ENCODE results near the gene PBX3.

Gene PBX3

GRCh38 chr9:125825762-125826161 lies 78.6 kb downstream of the PBX3 start:
- no peak for TF ChIP-seq ARNT (IDR thresholded peaks at IDR 0.05)
- no peak for TF ChIP-seq FOXK2 (IDR thresholded peaks at IDR 0.05)
- TF ChIP-seq ZNF384 (IDR thresholded peaks at IDR 0.05): no peak
- TF ChIP-seq TARDBP (IDR thresholded peaks at IDR 0.05): no peak
- TF ChIP-seq FOXA1 (IDR thresholded peaks at IDR 0.05): no peak
- no peak for TF ChIP-seq FOXM1 (IDR thresholded peaks at IDR 0.05; ENCODE audit: borderline replicate concordance)
- no peak for TF ChIP-seq NFRKB (IDR thresholded peaks at IDR 0.05)
- no peak for DNase-seq (ENCODE audit: extremely low spot score)
- ChIA-PET POLR2A (no interaction called here), CTCF (no interaction called here)

- no peak for TF ChIP-seq BHLHE40 (IDR thresholded peaks at IDR 0.05; ENCODE audit: borderline replicate concordance)
- TF ChIP-seq FOXA1 (IDR thresholded peaks at IDR 0.05): no peak
- TF ChIP-seq PKNOX1 (IDR thresholded peaks at IDR 0.05): no peak
- no peak for TF ChIP-seq SUZ12 (IDR thresholded peaks at IDR 0.05)
- TF ChIP-seq NFRKB (IDR thresholded peaks at IDR 0.05): no peak
- no peak for TF ChIP-seq ZNF384 (IDR thresholded peaks at IDR 0.05)
- no peak for TF ChIP-seq FOXK2 (IDR thresholded peaks at IDR 0.05)
- TF ChIP-seq ELF4 (IDR thresholded peaks at IDR 0.05): no peak
- no peak for TF ChIP-seq HDGF (IDR thresholded peaks at IDR 0.05; ENCODE audit: borderline replicate concordance)
- no peak for TF ChIP-seq FOXM1 (IDR thresholded peaks at IDR 0.05; ENCODE audit: borderline replicate concordance)
- TF ChIP-seq ARNT (IDR thresholded peaks at IDR 0.05): no peak
- no peak for TF ChIP-seq SP1 (IDR thresholded peaks at IDR 0.05)
- no peak for TF ChIP-seq TARDBP (IDR thresholded peaks at IDR 0.05)
- no peak for TF ChIP-seq L3MBTL2 (conservative IDR thresholded peaks at IDR 0.05)
- TF ChIP-seq CTBP1 (IDR thresholded peaks at IDR 0.05; ENCODE audit: borderline replicate concordance): no peak
- TF ChIP-seq LEF1 (IDR thresholded peaks at IDR 0.05; ENCODE audit: borderline replicate concordance): no peak
- ChIA-PET POLR2A (no interaction called here), CTCF (no interaction called here)
- no peak for DNase-seq (ENCODE audit: extremely low spot score)
These were observed 79.7 kb downstream of the PBX3 start for GRCh38 chr9:125826850-125827249.

GRCh38 chr9:125829743-125830142 lies 82.6 kb downstream of the PBX3 start:
- TF ChIP-seq TARDBP (IDR thresholded peaks at IDR 0.05): no peak
- TF ChIP-seq LEF1 (IDR thresholded peaks at IDR 0.05; ENCODE audit: borderline replicate concordance): no peak
- no peak for TF ChIP-seq L3MBTL2 (conservative IDR thresholded peaks at IDR 0.05)
- TF ChIP-seq SP1 (IDR thresholded peaks at IDR 0.05): no peak
- no peak for TF ChIP-seq FOXM1 (IDR thresholded peaks at IDR 0.05; ENCODE audit: borderline replicate concordance)
- TF ChIP-seq BHLHE40 (IDR thresholded peaks at IDR 0.05; ENCODE audit: borderline replicate concordance): no peak
- no peak for TF ChIP-seq FOXA1 (IDR thresholded peaks at IDR 0.05)
- TF ChIP-seq CTBP1 (IDR thresholded peaks at IDR 0.05; ENCODE audit: borderline replicate concordance): no peak
- no peak for TF ChIP-seq NFRKB (IDR thresholded peaks at IDR 0.05)
- no peak for TF ChIP-seq FOXK2 (IDR thresholded peaks at IDR 0.05)
- TF ChIP-seq ZNF384 (IDR thresholded peaks at IDR 0.05): no peak
- TF ChIP-seq HDGF (IDR thresholded peaks at IDR 0.05; ENCODE audit: borderline replicate concordance): no peak
- TF ChIP-seq ARNT (IDR thresholded peaks at IDR 0.05): no peak
- TF ChIP-seq ELF4 (IDR thresholded peaks at IDR 0.05): no peak
- TF ChIP-seq PKNOX1 (IDR thresholded peaks at IDR 0.05): no peak
- no peak for TF ChIP-seq SUZ12 (IDR thresholded peaks at IDR 0.05)
- no peak for DNase-seq (ENCODE audit: extremely low spot score)
- CTCF ChIA-PET: interaction anchor here (0.6 kb wide), 1 partner anchor 27 kb away, joined by 3 read pairs; no protein-coding TSS in a partner anchor
- POLR2A ChIA-PET: no interaction called here

- CTCF ChIA-PET: no interaction called here
These were observed 83.9 kb downstream of the PBX3 start for GRCh38 chr9:125831054-125831453.

GRCh38 chr9:125831616-125832015 lies 84.4 kb downstream of the PBX3 start:
- no peak for DNase-seq (ENCODE audit: extremely low spot score)
- CTCF ChIA-PET: no interaction called here
- TF ChIP-seq PKNOX1 (IDR thresholded peaks at IDR 0.05) (no peak), BHLHE40 (IDR thresholded peaks at IDR 0.05; ENCODE audit: borderline replicate concordance) (no peak), L3MBTL2 (conservative IDR thresholded peaks at IDR 0.05) (no peak), ELF4 (IDR thresholded peaks at IDR 0.05) (no peak), HDGF (IDR thresholded peaks at IDR 0.05; ENCODE audit: borderline replicate concordance) (no peak), FOXM1 (IDR thresholded peaks at IDR 0.05; ENCODE audit: borderline replicate concordance) (no peak), LEF1 (IDR thresholded peaks at IDR 0.05; ENCODE audit: borderline replicate concordance) (no peak), FOXK2 (IDR thresholded peaks at IDR 0.05) (no peak), SUZ12 (IDR thresholded peaks at IDR 0.05) (no peak), ZNF384 (IDR thresholded peaks at IDR 0.05) (no peak), SP1 (IDR thresholded peaks at IDR 0.05) (no peak), NFRKB (IDR thresholded peaks at IDR 0.05) (no peak), CTBP1 (IDR thresholded peaks at IDR 0.05; ENCODE audit: borderline replicate concordance) (no peak), ARNT (IDR thresholded peaks at IDR 0.05) (no peak), FOXA1 (IDR thresholded peaks at IDR 0.05) (no peak), TARDBP (IDR thresholded peaks at IDR 0.05) (no peak)
- POLR2A ChIA-PET: no interaction called here

More at GRCh38 chr9:125831054-125831453, 83.9 kb downstream of the PBX3 start:
- POLR2A ChIA-PET: no interaction called here
- DNase-seq (ENCODE audit: extremely low spot score): no peak
- no peak for TF ChIP-seq SUZ12 (IDR thresholded peaks at IDR 0.05)
- TF ChIP-seq NFRKB (IDR thresholded peaks at IDR 0.05): no peak
- no peak for TF ChIP-seq ELF4 (IDR thresholded peaks at IDR 0.05)
- no peak for TF ChIP-seq TARDBP (IDR thresholded peaks at IDR 0.05)
- no peak for TF ChIP-seq BHLHE40 (IDR thresholded peaks at IDR 0.05; ENCODE audit: borderline replicate concordance)
- TF ChIP-seq SP1 (IDR thresholded peaks at IDR 0.05): no peak
- no peak for TF ChIP-seq PKNOX1 (IDR thresholded peaks at IDR 0.05)
- no peak for TF ChIP-seq FOXK2 (IDR thresholded peaks at IDR 0.05)
